B cell (primary cell): ENCODE data around the gene SPOCK1. TPM values are rescaled to one million over a fixed set of nuclear protein-coding genes. Genes with fewer than 3 reads are reported as not detected.

ENCODE experiments used
- ATAC-seq: fragments of 200-7000 bp; cut with Tn5 transposase; one replicate; pipeline ENCODE4 v1.10.0; 2021; ENCODE audit warnings: low read depth, mild to moderate bottlenecking, moderate number of reproducible peaks, moderate library complexity
- CTCF ChIA-PET: fragments of 350-600 bp; sonication (Branson Sonifier 250); formaldehyde crosslinking; loops from one replicate; lab custom pipeline; 2021; ENCODE audit warnings: antibody characterized with exemption, inconsistent platforms; lab: Charles Lee
- POLR2A ChIA-PET: fragments of 350-600 bp; sonication (Branson Sonifier 250); formaldehyde crosslinking; loops from one replicate; lab custom pipeline; 2021; ENCODE audit warnings: antibody characterized with exemption; lab: Charles Lee
- DNase-seq: peaks from one replicate; pipeline ENCODE4 v3.0.0; 2013
- H2AFZ ChIP-seq: 2 replicates; pipeline ENCODE4 v1.6.1; 2012; ENCODE audit warnings: mild to moderate bottlenecking, low read depth, low read length; ENCODE audit not compliant: insufficient read depth, poor library complexity, severe bottlenecking
- H3K27ac ChIP-seq, 2 donors: 1 replicate in 1 of 2; 2 replicates in 1 of 2; pipeline ENCODE4 v1.5.1; 2012 to 2013; ENCODE audit warnings: low read length in 2 of 2, mild to moderate bottlenecking in 2 of 2, moderate library complexity in 1 of 2
- H3K27me3 ChIP-seq, 4 experiments: fragments of 200-600 bp in 1 of 4; sonication (generic) in 1 of 4; replicated peaks in 1 of 4; 1 replicate in 2 of 4; 2 replicates in 2 of 4; pipeline versions ENCODE4 v1.6.1 to v1.7.0; 2013 to 2016; ENCODE audit warnings: low read length in 3 of 4, mild to moderate bottlenecking in 2 of 4, mixed read lengths in 1 of 4, moderate library complexity in 1 of 4; ENCODE audit not compliant: insufficient read depth in 4 of 4, control insufficient read depth in 3 of 4; ENCODE audit errors: control extremely low read depth in 1 of 4
- H3K36me3 ChIP-seq, 2 experiments: replicated peaks in 1 of 2; 1 replicate in 1 of 2; 2 replicates in 1 of 2; pipeline versions ENCODE4 v1.6.1 to v1.7.1; 2013; ENCODE audit warnings: low read length in 1 of 2; ENCODE audit not compliant: insufficient read depth in 2 of 2, control insufficient read depth in 1 of 2; ENCODE audit errors: control extremely low read depth in 1 of 2, extremely low read depth in 1 of 2
- H3K4me1 ChIP-seq, 2 donors: fragments of 200-600 bp in 1 of 2; sonication (generic) in 1 of 2; 1 replicate in 1 of 2; 2 replicates in 1 of 2; pipeline versions ENCODE4 v1.5.1 to v1.6.1; 2013 to 2017; ENCODE audit warnings: low read length in 2 of 2; ENCODE audit not compliant: control insufficient read depth in 2 of 2, insufficient read depth in 2 of 2
- H3K4me2 ChIP-seq: replicated peaks from 2 replicates; pipeline ENCODE3; 2012; ENCODE audit warnings: mild to moderate bottlenecking, low read depth, low read length; ENCODE audit not compliant: poor library complexity, severe bottlenecking
- H3K4me3 ChIP-seq, 5 experiments: fragments of 200-600 bp in 1 of 5; sonication (generic) in 1 of 5; 1 replicate in 3 of 5; 2 replicates in 2 of 5; pipeline versions ENCODE4 v1.5.1 to v1.7.0; 2011 to 2016; ENCODE audit warnings: low read length in 4 of 5, mild to moderate bottlenecking in 4 of 5, low read depth in 2 of 5, control low read depth in 1 of 5, moderate library complexity in 1 of 5; ENCODE audit not compliant: insufficient read depth in 1 of 5; ENCODE audit errors: control extremely low read depth in 1 of 5, extremely low read depth in 1 of 5
- H3K79me2 ChIP-seq: fragments of 200-600 bp; sonication (generic); one replicate; pipeline ENCODE4 v1.6.0; 2016; ENCODE audit warnings: low read length; ENCODE audit not compliant: control insufficient read depth, insufficient read depth
- H3K9ac ChIP-seq: fragments of 200-600 bp; sonication (generic); 2 replicates; pipeline ENCODE4 v1.6.1; 2017; ENCODE audit warnings: mild to moderate bottlenecking, low read length, moderate library complexity
- H3K9me3 ChIP-seq, 3 donors: one replicate each; pipeline versions ENCODE4 v1.6.1 to v1.7.1; 2013; ENCODE audit warnings: low read length in 2 of 3; ENCODE audit not compliant: control insufficient read depth in 2 of 3, insufficient read depth in 1 of 3; ENCODE audit errors: control extremely low read depth in 1 of 3
- H4K20me1 ChIP-seq: 2 replicates; pipeline ENCODE4 v1.6.0; 2012; ENCODE audit warnings: mild to moderate bottlenecking, low read length; ENCODE audit not compliant: insufficient read depth, control insufficient read depth, poor library complexity, severe bottlenecking
- H3K27ac Mint-ChIP-seq: one replicate; pipeline ENCODE4 v1.8.0; 2021; ENCODE audit warnings: mixed read lengths
- H3K27me3 Mint-ChIP-seq: one replicate; pipeline ENCODE4 v1.8.0; 2021; ENCODE audit warnings: mixed read lengths
- H3K4me1 Mint-ChIP-seq: one replicate; pipeline ENCODE4 v1.8.0; 2021; ENCODE audit warnings: mixed read lengths
- H3K4me3 Mint-ChIP-seq: one replicate; pipeline ENCODE4 v1.8.0; 2021; ENCODE audit warnings: mixed read lengths
- H3K9me3 Mint-ChIP-seq: one replicate; pipeline ENCODE4 v1.8.0; 2022; ENCODE audit warnings: mixed read lengths; ENCODE audit not compliant: insufficient read depth
- CTCF ChIP-seq: fragments of 200-600 bp; IDR thresholded peaks from one replicate; pipeline ENCODE4 v1.8.0; 2022; ENCODE audit warnings: antibody characterized with exemption, mild to moderate bottlenecking
- EZH2 ChIP-seq: IDR thresholded peaks from 2 replicates; pipeline ENCODE4 v1.6.1; 2012; ENCODE audit warnings: borderline replicate concordance, low read depth, mild to moderate bottlenecking, moderate library complexity, low read length; ENCODE audit not compliant: insufficient read depth, poor library complexity, severe bottlenecking
- WGBS: methylation state at CpG from one replicate; pipeline ENCODE4 v1.1.5; 2013; ENCODE audit warnings: missing lambda C conversion rate; ENCODE audit not compliant: insufficient coverage; 5-methylcytosine and 5-hydroxymethylcytosine counted together
- intact Hi-C: fragments of 100-400 bp; cut with micrococcal nuclease; formaldehyde crosslinking; loops from one replicate; pipeline ENCODE4 v1.10.0; 2022
- polyA plus RNA-seq: library from polyadenylated mRNA; depleted of rRNA; stranded (reverse); fragments of >200 nt; gene quantifications from 2 replicates; pipeline ENCODE4 v1.2.3, GENCODE V29; 2012
- total RNA-seq, 2 donors: library from RNA; stranded (reverse); fragments of 120-200 nt in 1 of 2; gene quantifications; 1 replicate in 1 of 2; 2 replicates in 1 of 2; pipeline versions ENCODE4 v1.2.3 to v1.2.4, GENCODE V29; 2013 to 2022

The SPOCK1 gene
- total and polyA plus RNA-seq, 2 donors (not counting 1 experiment from before 2014, with no cell fraction given) = not detected

GRCh38 chr5:137357436-137357835, 141.7 kb downstream of the SPOCK1 start:
- DNase-seq (no peak), ATAC-seq (no peak)
- Histone ChIP-seq H3K79me2 (no peaks in the 10 kb centered on the region), H3K36me3 (no peaks in the 10 kb centered on the region), H4K20me1 (no peaks in the 10 kb centered on the region), H2AFZ (no peak overlapping the region), H3K27me3 (peaks cover 0 to 6% (median 0%) of the 10 kb centered on the region in 4 experiments), H3K9me3 (peaks cover 0 to 8% (median 0%) of the 10 kb centered on the region in 3 donors), H3K27ac (no peak overlapping the region), H3K9ac (no peak overlapping the region), H3K4me1 (no peaks in the 10 kb centered on the region), H3K4me2 (no peak overlapping the region), H3K4me3 (no peak overlapping the region)
- 50% methylated on average over 1 of the region's 3 CpGs for WGBS
- intact Hi-C loops = no loop called here
- Mint-ChIP-seq H3K27ac (no peak overlapping the region), H3K9me3 (no peaks in the 10 kb centered on the region), H3K27me3 (peaks cover 23% of the 10 kb centered on the region), H3K4me1 (no peaks in the 10 kb centered on the region), H3K4me3 (no peak overlapping the region)
- no peak for TF ChIP-seq CTCF
- TF ChIP-seq EZH2 = no peak
- ChIA-PET POLR2A (no interaction called here), CTCF (no interaction called here)

- Histone ChIP-seq H3K9me3 (peaks cover 0 to 8% (median 0%) of the 10 kb centered on the region in 3 donors), H3K27me3 (peaks cover 0 to 6% (median 0%) of the 10 kb centered on the region in 4 experiments), H3K27ac (no peak overlapping the region), H3K9ac (no peak overlapping the region), H3K4me3 (no peak overlapping the region), H2AFZ (no peak overlapping the region), H3K79me2 (no peaks in the 10 kb centered on the region), H3K4me1 (no peaks in the 10 kb centered on the region), H3K4me2 (no peak overlapping the region), H3K36me3 (no peaks in the 10 kb centered on the region), H4K20me1 (no peaks in the 10 kb centered on the region)
- no peak for ATAC-seq
- no peak for DNase-seq
- Mint-ChIP-seq H3K4me3 (no peak overlapping the region), H3K9me3 (no peaks in the 10 kb centered on the region), H3K4me1 (no peaks in the 10 kb centered on the region), H3K27me3 (peaks cover 23% of the 10 kb centered on the region), H3K27ac (no peak overlapping the region)
- TF ChIP-seq CTCF (no peak), EZH2 (no peak)
- CTCF ChIA-PET = no interaction called here
- whole genome bisulfite sequencing = 86% methylated on average over 2 of the region's 4 CpGs
- POLR2A ChIA-PET = no interaction called here
- intact Hi-C loops = no loop called here
These were observed 143.0 kb downstream of the SPOCK1 start for GRCh38 chr5:137356127-137356526.
